Choroid plexus epithelial cell (primary cell): ENCODE measurements around the gene GEMIN7.

Experiments used
- DNase-seq: peaks from one replicate; pipeline ENCODE4 v3.0.0-alpha.2; 2010; ENCODE audit warnings: low read depth
- H3K4me3 ChIP-seq: 2 replicates; pipeline ENCODE4 v1.5.1; 2011; ENCODE audit warnings: low read depth, mild to moderate bottlenecking, control low read depth, low read length, moderate library complexity
- TF ChIP-seq, protein P1 (sequence below): conservative IDR thresholded peaks from 2 replicates; pipeline ENCODE4 v1.5.1; 2011; ENCODE audit warnings: low read depth, mild to moderate bottlenecking, control low read depth, inconsistent platforms, low read length, moderate library complexity

Gene GEMIN7

DNA sequence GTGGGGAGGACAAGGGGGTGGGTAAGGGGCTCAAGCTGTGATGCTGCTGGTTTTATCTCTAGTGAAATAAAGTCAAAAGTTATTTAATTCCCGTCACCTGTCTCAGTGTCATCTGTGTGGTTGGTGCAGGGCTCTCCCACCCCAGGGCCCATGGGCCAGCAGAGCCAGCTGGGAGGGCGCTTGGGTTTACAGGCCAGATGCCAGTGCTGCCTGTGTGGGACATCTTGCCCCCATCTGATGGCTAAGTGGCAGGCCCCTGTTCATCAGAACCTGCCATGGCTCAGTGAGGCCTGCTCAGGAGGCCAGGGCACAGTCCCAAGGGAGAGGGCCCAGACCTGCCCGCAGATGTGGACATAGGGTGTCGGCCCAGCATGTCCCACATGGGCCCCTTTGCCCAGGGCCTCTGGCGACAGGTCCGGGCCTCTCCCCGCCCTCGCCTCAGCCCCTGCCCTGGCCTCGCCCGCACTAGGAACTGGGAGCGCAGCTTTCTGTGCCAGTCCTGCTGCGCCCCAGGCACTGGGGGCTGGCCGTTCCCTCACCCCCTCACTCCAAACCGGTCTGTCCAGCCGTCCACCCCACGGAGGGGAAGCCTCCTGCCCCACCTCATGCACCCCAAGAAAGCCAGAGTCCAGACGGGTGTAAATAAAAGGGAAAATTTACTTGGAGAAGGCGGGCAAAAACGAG is 8.1 kb upstream of the GEMIN7 start:
- TF ChIP-seq, protein P1, sequence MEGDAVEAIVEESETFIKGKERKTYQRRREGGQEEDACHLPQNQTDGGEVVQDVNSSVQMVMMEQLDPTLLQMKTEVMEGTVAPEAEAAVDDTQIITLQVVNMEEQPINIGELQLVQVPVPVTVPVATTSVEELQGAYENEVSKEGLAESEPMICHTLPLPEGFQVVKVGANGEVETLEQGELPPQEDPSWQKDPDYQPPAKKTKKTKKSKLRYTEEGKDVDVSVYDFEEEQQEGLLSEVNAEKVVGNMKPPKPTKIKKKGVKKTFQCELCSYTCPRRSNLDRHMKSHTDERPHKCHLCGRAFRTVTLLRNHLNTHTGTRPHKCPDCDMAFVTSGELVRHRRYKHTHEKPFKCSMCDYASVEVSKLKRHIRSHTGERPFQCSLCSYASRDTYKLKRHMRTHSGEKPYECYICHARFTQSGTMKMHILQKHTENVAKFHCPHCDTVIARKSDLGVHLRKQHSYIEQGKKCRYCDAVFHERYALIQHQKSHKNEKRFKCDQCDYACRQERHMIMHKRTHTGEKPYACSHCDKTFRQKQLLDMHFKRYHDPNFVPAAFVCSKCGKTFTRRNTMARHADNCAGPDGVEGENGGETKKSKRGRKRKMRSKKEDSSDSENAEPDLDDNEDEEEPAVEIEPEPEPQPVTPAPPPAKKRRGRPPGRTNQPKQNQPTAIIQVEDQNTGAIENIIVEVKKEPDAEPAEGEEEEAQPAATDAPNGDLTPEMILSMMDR: no peak
- DNase-seq: no peak
- H3K4me3 ChIP-seq: no peak overlapping the region

DNA sequence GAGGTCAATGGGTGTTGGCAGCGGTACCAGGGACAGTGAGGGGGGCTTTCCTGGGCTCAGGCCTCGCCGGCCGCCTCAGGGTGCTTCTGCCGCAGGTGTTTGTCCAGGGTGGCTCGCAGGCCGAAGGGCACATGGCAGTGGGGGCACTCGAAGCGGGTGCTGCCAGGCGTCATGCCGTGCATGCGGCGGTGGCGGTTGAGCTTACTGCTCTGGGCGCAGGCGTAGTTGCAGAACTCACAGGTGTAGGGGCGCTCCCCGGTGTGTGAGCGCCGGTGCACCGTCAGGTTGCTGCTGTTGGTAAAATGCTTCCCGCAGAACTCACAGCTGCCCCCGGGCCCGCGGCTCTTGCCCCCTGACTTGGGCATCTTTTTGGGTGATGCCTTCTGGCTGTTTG is 7.5 kb upstream of the GEMIN7 start:
- no peak overlapping the region for H3K4me3 ChIP-seq

DNA sequence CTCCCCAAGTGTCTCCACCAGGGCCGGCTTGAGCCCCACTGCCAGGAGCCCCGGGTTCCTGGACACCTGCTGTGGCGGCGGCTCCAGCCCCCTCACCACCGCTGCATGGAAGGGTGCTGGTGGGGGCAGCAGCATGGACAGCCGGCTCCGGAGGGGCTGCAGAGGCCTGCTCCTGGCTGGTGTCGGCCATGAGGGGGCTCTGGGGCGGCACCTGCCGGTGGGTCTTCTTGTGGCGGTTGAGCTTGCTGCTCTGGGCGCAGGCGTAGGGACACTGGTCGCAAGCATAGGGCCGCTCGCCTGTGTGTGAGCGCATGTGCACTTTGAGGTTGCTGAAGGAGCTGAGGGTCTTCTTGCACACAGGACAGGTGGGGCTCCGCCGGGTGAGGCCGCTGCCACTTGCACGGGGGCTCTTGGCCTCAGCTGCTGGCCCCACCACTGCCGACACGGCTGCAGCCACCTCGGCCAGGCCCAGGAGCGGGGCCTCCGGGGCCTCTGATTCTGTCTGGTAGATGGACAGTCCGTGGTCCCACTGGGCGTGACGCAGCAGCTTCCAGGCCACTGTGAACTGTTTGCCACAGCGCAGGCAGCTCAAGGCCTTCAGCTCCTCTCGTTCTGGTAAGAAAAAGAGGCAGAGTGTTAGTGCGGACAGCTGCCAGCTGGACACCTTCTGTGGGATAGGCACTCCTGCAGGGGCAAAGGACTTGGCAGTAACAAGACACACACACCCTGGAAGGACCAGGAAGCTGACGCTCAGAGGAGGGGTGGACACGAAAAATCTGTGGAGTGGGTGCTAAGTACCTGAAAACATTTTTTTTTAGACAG is 6.9 kb upstream of the GEMIN7 start:
- DNase-seq: no peak
- TF ChIP-seq, protein P1: no peak
- no peak overlapping the region for H3K4me3 ChIP-seq

More for the DNA sequence above, 7.5 kb upstream of the GEMIN7 start:
- TF ChIP-seq, protein P1: no peak
- DNase-seq: no peak

DNA sequence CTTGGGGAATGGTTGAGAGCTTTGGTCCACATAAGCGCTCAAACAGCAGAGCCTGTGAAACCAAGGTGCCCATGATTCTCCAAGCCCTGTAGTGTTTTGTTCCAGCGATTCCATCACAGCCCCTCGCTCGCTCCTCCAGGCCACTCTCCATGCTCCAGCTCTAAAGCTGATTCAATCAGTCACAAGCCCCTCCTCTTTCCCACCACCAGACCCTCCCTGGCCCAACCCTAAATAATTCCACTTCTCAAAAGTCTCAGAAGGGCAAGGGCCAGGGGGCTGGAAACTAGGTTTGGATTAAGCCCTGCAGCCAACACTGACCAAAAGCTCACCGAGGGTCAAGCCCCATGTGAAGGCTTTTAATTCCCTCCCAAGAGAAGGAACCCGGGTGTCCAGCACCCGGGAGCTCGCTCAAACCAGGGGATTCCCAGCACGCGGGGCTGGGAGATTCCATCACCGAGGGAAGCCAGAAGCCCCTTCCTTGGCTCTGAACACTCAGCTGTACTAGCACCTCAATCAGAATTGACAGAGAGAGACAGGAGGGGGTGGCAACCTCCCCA is 4.2 kb upstream of the GEMIN7 start:
- no peak for DNase-seq
- peak overlapping the region; percentile 11 for H3K4me3 ChIP-seq
- TF ChIP-seq, protein P1: no peak

DNA sequence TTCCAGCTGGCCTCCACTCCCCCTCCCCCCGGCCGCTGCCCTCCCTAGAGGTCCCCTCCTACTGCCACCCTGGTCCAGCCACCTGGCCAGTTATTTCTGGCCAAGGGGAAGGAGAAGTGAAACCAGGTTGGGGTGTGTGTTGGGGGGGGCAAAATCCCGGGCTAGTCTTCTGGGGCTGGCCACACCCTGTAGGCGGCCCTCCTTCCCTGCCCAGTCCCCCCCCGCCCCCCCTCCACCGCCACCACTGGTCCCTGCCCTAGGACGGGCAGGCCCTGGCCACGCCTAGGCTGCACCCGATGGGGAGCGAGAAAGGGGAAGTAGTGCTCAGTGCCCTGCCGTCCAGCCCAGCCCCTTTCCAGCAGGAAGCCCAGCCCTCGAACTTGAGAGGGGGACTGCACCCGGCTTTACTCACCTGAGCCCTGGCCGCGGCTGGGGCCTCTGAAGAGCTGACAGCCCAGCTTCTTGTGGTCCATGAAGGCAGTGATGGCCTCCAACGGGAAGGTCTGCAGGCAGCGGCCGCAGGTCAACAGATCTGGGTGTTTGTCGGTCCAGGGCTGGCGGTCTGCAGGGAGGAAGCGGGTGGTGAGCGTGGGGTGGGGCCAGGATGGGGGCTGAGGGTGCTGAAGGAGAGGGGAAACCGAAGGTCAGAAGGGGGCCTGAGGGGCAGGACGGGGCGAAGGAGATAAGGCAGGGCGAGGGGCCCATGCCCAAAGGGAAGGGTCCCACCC is 3.6 kb upstream of the GEMIN7 start:
- TF ChIP-seq, protein P1: no peak
- DNase-seq: peak; percentile 29
- peak overlapping the region; percentile 54 for H3K4me3 ChIP-seq

DNA sequence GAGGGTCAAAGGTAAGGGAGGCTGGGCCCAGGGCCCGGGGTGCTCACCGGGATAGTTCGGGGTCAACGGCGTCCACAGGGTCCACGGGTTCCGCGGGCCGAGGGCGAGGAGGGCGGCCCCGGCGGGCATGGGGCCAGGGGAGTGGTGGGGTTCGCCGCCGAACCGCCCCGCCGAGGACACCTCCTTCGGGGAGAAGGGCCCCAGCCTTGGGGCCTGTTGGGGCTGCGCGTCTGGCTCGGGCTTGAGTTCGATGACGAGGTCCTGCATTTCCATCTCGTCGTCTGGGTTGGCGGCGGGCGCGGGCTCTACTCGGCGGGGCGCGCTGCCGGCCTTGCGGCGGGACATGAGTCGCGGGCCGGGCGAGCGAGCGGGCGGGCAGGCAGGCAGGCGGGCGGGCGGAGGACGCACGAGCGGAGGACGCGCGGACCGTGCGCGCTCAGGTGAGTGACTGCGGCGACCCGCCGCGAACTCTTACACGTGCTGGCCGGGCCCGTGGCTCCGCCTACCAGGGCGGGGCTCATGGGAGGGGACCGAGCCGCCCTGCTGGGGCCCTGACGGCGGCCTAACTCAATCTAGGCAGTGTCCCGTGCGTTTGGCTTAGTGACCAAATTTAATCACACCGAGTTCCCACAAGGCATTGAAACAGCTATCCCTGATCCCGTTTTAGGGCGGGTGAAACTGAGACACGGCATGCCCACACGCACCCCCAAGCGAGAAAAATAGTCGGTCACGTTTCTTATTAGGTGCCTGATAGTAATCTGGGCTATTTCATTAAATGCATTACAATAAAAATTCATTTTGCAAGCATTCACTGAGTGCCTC is 2.8 kb upstream of the GEMIN7 start, which contains the start of gene ZNF296:
Gene ZNF296, minus strand, starts transcription at position 450 of the 822 bp plus-strand sequence. Its CDS starts 105 bp downstream, at position 345.
- TF ChIP-seq, protein P1: no peak
- peak within 1 kb of the TSS; percentile 54 for H3K4me3 ChIP-seq
- no peak for DNase-seq
